Astrocyte (in vitro differentiated cells and primary cell): Measurements from ENCODE around the gene VIPR2.

Experiments used
- CTCF ChIP-seq: IDR thresholded peaks from 2 replicates; pipeline ENCODE4 v1.5.1; 2011; ENCODE audit warnings: low read depth, mild to moderate bottlenecking, inconsistent platforms, low read length, moderate library complexity; ENCODE audit not compliant: insufficient read depth
- EZH2 ChIP-seq: IDR thresholded peaks from 2 replicates; pipeline ENCODE4 v1.6.1; 2012; ENCODE audit warnings: mild to moderate bottlenecking, low read length, inconsistent platforms; ENCODE audit not compliant: insufficient read depth

- TF ChIP-seq CTCF: no peak
- TF ChIP-seq EZH2: no peak
These were observed 95.2 kb downstream of the VIPR2 start for GRCh38 chr7:159049266-159050025.
